Esophagus squamous epithelium (tissue), 4 donors: ENCODE results near the gene INSRR.

Experiments used
- POLR2A ChIP-seq, 4 donors: fragments of 450-650 bp; IDR thresholded peaks; one replicate each; pipeline ENCODE4 v1.6.1; 2017; ENCODE audit warnings: antibody characterized with exemption in 4 of 4, mild to moderate bottlenecking in 4 of 4, moderate library complexity in 3 of 4
- TF ChIP-seq, protein P1 (sequence below), 6 experiments: fragments of 450-650 bp in 4 of 6; fragments of 200-600 bp in 2 of 6; sonication (generic) in 2 of 6; IDR thresholded peaks; one replicate each; pipeline ENCODE4 v1.5.1; 2016 to 2019; ENCODE audit warnings: antibody characterized with exemption in 6 of 6, mild to moderate bottlenecking in 4 of 6, moderate library complexity in 4 of 6

DNA sequence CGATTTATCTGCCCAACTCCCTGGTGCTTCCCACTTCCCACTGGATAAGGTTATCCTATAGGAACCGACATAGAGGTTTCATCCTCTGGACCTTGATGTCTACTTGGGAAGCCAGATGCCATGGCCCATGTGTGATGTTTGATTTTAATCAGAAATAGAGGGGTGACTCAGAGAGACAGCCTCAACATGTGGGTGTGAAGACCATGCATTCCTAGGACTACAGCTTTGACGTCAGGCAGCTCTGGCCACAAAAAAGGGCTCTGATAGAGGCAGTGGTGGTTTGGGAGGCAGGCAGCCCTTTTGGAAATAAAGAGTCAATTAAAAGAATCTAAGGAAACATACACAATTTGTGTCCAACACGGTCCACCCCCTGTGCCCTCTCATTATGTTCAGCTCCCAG lies 37.1 kb downstream of the INSRR start:
- no peak for TF ChIP-seq POLR2A (IDR thresholded peaks at IDR 0.05)
- TF ChIP-seq, protein P1, sequence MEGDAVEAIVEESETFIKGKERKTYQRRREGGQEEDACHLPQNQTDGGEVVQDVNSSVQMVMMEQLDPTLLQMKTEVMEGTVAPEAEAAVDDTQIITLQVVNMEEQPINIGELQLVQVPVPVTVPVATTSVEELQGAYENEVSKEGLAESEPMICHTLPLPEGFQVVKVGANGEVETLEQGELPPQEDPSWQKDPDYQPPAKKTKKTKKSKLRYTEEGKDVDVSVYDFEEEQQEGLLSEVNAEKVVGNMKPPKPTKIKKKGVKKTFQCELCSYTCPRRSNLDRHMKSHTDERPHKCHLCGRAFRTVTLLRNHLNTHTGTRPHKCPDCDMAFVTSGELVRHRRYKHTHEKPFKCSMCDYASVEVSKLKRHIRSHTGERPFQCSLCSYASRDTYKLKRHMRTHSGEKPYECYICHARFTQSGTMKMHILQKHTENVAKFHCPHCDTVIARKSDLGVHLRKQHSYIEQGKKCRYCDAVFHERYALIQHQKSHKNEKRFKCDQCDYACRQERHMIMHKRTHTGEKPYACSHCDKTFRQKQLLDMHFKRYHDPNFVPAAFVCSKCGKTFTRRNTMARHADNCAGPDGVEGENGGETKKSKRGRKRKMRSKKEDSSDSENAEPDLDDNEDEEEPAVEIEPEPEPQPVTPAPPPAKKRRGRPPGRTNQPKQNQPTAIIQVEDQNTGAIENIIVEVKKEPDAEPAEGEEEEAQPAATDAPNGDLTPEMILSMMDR (IDR thresholded peaks at IDR 0.05) = no peak
